Upper lobe of right lung (tissue), 1 donor: ENCODE data around the gene GRID2. TPM values are rescaled to one million over a fixed set of nuclear protein-coding genes. Genes with fewer than 3 reads are reported as not detected.
"Not testable (repeated sequence)": the region's sequence is repeated elsewhere in the genome, so short reads cannot be mapped to it uniquely, and the experiment has no call there.

Source experiments
- ATAC-seq: fragments of 200-7000 bp; cut with Tn5 transposase; one replicate; pipeline ENCODE4 v1.9.1; 2020; ENCODE audit warnings: mild to moderate bottlenecking, moderate library complexity
- DNase-seq: peaks from one replicate; pipeline ENCODE4 v3.0.0-alpha.2; 2020
- H3K27ac ChIP-seq: fragments of 200-600 bp; one replicate; pipeline ENCODE4 v1.8.0; 2022
- H3K27me3 ChIP-seq: fragments of 200-600 bp; one replicate; pipeline ENCODE4 v1.8.0; 2022; ENCODE audit warnings: mild to moderate bottlenecking
- H3K36me3 ChIP-seq: fragments of 200-600 bp; one replicate; pipeline ENCODE4 v1.8.0; 2022
- H3K4me1 ChIP-seq: fragments of 200-600 bp; one replicate; pipeline ENCODE4 v1.8.0; 2022
- H3K4me3 ChIP-seq: fragments of 200-600 bp; one replicate; pipeline ENCODE4 v1.8.0; 2022; ENCODE audit warnings: mild to moderate bottlenecking
- H3K9me3 ChIP-seq: fragments of 200-600 bp; one replicate; pipeline ENCODE4 v1.8.0; 2022
- intact Hi-C: fragments of 100-400 bp; cut with DNase I; formaldehyde crosslinking; loops from one replicate; pipeline ENCODE4 v1.11.0; 2022
- total RNA-seq: library from RNA; stranded (reverse); fragmentation: NEBNext Ultra II Directional; extraction: Animal tissue kit (Norgen Biotek cat#: 25700); gene quantifications from one replicate; pipeline ENCODE4 v1.2.1, GENCODE V29; 2021
- TF ChIP-seq, protein P1 (sequence below): fragments of 200-600 bp; IDR thresholded peaks from one replicate; pipeline ENCODE4 v1.8.0; 2022; ENCODE audit warnings: antibody characterized with exemption
- donor health status: DM: no; HTN: yes; CAD: no; lungs with severe emphysema.

Gene GRID2
- total RNA-seq, 1 donor from 2014 or later, result not detected

DNA sequence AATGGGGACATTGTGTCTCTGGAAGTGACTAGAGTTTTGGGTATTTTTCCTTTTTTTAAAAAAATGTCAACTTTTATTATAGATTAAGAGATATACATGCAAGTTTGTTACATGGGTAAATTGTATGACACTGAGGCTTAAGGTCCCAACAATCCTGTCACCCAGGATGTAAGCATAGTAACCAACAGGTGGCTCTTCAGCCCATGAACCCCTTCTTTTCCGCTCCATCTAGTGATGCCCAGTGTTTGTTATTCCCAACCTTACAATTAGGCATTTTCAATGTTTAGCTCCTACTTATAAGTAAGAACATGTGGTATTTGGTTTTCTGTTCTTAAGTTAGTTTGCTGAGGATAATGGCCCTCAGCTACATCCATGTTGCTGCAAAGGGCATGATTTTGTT, 102.7 kb downstream of the GRID2 start:
- no peak for DNase-seq
- no peak overlapping the region for H3K27ac ChIP-seq
- ATAC-seq, result no peak
- H3K9me3 ChIP-seq, result no peaks in the 10 kb centered on the region
- intact Hi-C loops, result no loop called here
- H3K36me3 ChIP-seq, result no peaks in the 10 kb centered on the region
- H3K4me3 ChIP-seq, result no peak overlapping the region
- TF ChIP-seq, protein P1, sequence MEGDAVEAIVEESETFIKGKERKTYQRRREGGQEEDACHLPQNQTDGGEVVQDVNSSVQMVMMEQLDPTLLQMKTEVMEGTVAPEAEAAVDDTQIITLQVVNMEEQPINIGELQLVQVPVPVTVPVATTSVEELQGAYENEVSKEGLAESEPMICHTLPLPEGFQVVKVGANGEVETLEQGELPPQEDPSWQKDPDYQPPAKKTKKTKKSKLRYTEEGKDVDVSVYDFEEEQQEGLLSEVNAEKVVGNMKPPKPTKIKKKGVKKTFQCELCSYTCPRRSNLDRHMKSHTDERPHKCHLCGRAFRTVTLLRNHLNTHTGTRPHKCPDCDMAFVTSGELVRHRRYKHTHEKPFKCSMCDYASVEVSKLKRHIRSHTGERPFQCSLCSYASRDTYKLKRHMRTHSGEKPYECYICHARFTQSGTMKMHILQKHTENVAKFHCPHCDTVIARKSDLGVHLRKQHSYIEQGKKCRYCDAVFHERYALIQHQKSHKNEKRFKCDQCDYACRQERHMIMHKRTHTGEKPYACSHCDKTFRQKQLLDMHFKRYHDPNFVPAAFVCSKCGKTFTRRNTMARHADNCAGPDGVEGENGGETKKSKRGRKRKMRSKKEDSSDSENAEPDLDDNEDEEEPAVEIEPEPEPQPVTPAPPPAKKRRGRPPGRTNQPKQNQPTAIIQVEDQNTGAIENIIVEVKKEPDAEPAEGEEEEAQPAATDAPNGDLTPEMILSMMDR, result no peak
- H3K4me1 ChIP-seq, result no peaks in the 10 kb centered on the region
- no peaks in the 10 kb centered on the region for H3K27me3 ChIP-seq

DNA sequence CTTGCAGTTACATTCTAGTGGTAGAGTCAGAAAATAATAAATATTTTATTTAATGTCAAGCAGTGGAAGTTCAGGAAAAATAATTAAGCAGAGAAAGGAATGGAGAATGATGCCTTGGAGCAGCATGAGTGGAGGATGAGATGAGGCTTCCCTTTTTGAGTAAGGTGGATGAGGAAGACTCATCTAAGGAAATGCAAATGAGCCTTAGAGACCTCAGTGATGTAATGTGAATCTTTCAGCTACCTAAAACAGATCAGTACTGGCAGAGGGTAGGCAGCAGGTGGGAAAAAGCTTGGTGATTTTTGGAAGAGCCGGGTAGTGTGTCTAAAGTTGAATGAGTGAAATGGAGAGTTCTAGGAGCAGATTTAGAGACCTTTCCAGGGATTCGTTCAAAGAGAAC, 118.2 kb downstream of the GRID2 start:
- ATAC-seq, result no peak
- Histone ChIP-seq H3K27me3 (no peaks in the 10 kb centered on the region), H3K9me3 (no peaks in the 10 kb centered on the region), H3K4me3 (no peak overlapping the region), H3K27ac (no peak overlapping the region), H3K36me3 (no peaks in the 10 kb centered on the region), H3K4me1 (no peaks in the 10 kb centered on the region)
- TF ChIP-seq, protein P1, result no peak
- no peak for DNase-seq
- intact Hi-C loops, result no loop called here

GRCh38 chr4:92433272-92433758, 129.5 kb downstream of the GRID2 start:
- no peak overlapping the region for H3K4me3 ChIP-seq
- no peaks in the 10 kb centered on the region for H3K27me3 ChIP-seq
- no peaks in the 10 kb centered on the region for H3K9me3 ChIP-seq
- H3K4me1 ChIP-seq, result no peaks in the 10 kb centered on the region
- DNase-seq (no peak), ATAC-seq (no peak)
- TF ChIP-seq, protein P1, result no peak
- intact Hi-C loops, result no loop called here
- no peak overlapping the region for H3K27ac ChIP-seq
- no peaks in the 10 kb centered on the region for H3K36me3 ChIP-seq

DNA sequence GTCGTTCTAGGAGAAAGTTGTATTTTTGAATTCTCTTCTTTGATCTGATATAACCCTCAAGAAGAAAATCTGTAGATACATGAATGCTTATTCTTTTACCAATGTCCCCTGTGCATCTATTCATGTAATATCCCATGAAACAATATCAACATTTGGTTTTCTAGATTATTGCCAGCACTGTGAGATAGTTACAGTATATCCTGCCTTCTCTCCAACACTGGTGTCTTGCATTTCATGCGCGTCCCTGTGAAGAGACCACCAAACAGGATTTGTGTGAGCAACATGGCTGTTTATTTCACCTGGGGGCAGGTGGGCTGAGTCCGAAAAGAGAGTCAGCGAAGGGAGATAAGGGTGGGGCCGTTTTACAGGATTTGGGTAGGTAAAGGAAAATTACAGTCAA, 135.0 kb downstream of the GRID2 start:
- H3K27me3 ChIP-seq, H3K4me1 ChIP-seq, H3K36me3 ChIP-seq, ATAC-seq, H3K9me3 ChIP-seq, DNase-seq, H3K27ac ChIP-seq, H3K4me3 ChIP-seq, intact Hi-C loops: not testable (repeated sequence)

- ATAC-seq, H3K9me3 ChIP-seq, H3K27me3 ChIP-seq, H3K4me1 ChIP-seq, DNase-seq, H3K27ac ChIP-seq, H3K36me3 ChIP-seq, H3K4me3 ChIP-seq, intact Hi-C loops: not testable (repeated sequence)
Measured at GRCh38 chr4:92442131-92442530, 138.4 kb downstream of the GRID2 start.

GRCh38 chr4:92444143-92444843, 140.5 kb downstream of the GRID2 start:
- H3K4me3 ChIP-seq, H3K4me1 ChIP-seq, ATAC-seq, H3K27ac ChIP-seq, DNase-seq, H3K27me3 ChIP-seq, H3K36me3 ChIP-seq, H3K9me3 ChIP-seq, intact Hi-C loops: not testable (repeated sequence)

- TF ChIP-seq, protein P1, result no peak
- no peak overlapping the region for H3K27ac ChIP-seq
- intact Hi-C loops, result no loop called here
- H3K4me3 ChIP-seq, result no peak overlapping the region
- ATAC-seq, result no peak
- H3K27me3 ChIP-seq, result no peaks in the 10 kb centered on the region
- no peaks in the 10 kb centered on the region for H3K4me1 ChIP-seq
- no peak for DNase-seq
- H3K9me3 ChIP-seq, result no peaks in the 10 kb centered on the region
- H3K36me3 ChIP-seq, result no peaks in the 10 kb centered on the region
Measured at GRCh38 chr4:92445127-92445526, 141.4 kb downstream of the GRID2 start.
